Transverse colon (tissue), 4 donors: ENCODE measurements around the gene CRABP1. TPM values are rescaled to one million over a fixed set of nuclear protein-coding genes. Genes with fewer than 3 reads are reported as not detected.

Experiments used
- DNase-seq: peaks from one replicate; pipeline ENCODE4 v3.0.0-alpha.2; 2019
- H3K27ac ChIP-seq, 4 donors: fragments of 200-600 bp; sonication (generic); 2 replicates each; pipeline ENCODE4 v1.5.1; 2016 to 2018; ENCODE audit warnings: inconsistent platforms in 4 of 4
- H3K27me3 ChIP-seq: fragments of 200-600 bp; sonication (generic); 2 replicates; pipeline ENCODE4 v1.5.1; 2017; ENCODE audit warnings: inconsistent platforms
- H3K36me3 ChIP-seq, 4 donors: fragments of 200-600 bp; sonication (generic); 2 replicates each; pipeline ENCODE4 v1.5.1; 2017 to 2019; ENCODE audit warnings: inconsistent platforms in 4 of 4
- H3K4me1 ChIP-seq, 4 donors: fragments of 200-600 bp; sonication (generic); 2 replicates each; pipeline ENCODE4 v1.5.1; 2017 to 2020; ENCODE audit warnings: inconsistent platforms in 4 of 4
- H3K4me3 ChIP-seq, 4 donors: fragments of 200-600 bp; sonication (generic); 1 replicate in 1 of 4; 2 replicates in 3 of 4; pipeline versions ENCODE4 v1.5.1 to v1.6.1; 2017 to 2019; ENCODE audit warnings: inconsistent platforms in 4 of 4
- H3K9me3 ChIP-seq, 2 donors: fragments of 200-600 bp; sonication (generic); 2 replicates each; pipeline ENCODE4 v1.5.1; 2017 to 2019; ENCODE audit warnings: inconsistent platforms in 2 of 2
- EP300 ChIP-seq: sonication (generic); formaldehyde crosslinking; IDR thresholded peaks from one replicate; pipeline ENCODE4 v1.6.1; 2017; ENCODE audit warnings: antibody characterized with exemption, low read depth
- POLR2A ChIP-seq: fragments of 450-650 bp; IDR thresholded peaks from one replicate; pipeline ENCODE4 v1.6.1; 2016; ENCODE audit warnings: antibody characterized with exemption, mild to moderate bottlenecking, moderate library complexity
- POLR2AphosphoS5 ChIP-seq, 3 donors: sonication (generic); formaldehyde crosslinking; IDR thresholded peaks; one replicate each; pipeline ENCODE4 v1.6.1; 2016; ENCODE audit warnings: antibody characterized with exemption in 3 of 3
- WGBS, 2 donors: methylation state at CpG; one replicate each; pipeline ENCODE4 v1.1.5; 2018; ENCODE audit warnings: low coverage in 1 of 2; 5-methylcytosine and 5-hydroxymethylcytosine counted together
- in situ Hi-C, 4 donors: fragments of 200-750 bp; cut with MboI; loops; one replicate each; pipeline versions ENCODE4 v1.15.0 to v1.15.1; 2017; ENCODE audit warnings: low sequenced_read_pairs in 3 of 4, low pct_ligation_motif_present in 1 of 4, low pct_unique_long_range_greater_than_20kb in 1 of 4
- intact Hi-C: fragments of 100-400 bp; cut with DNase I; formaldehyde crosslinking; loops from one replicate; pipeline ENCODE4 v1.15.1; 2023; ENCODE audit warnings: low total_unique reads
- total RNA-seq, 4 donors: library from RNA; depleted of rRNA; stranded (reverse); fragments of >200 nt; gene quantifications; one replicate each; pipeline ENCODE4 v1.1.0, GENCODE V29; 2016
- TF ChIP-seq, protein P1 (sequence below), 5 experiments: fragments of 200-600 bp in 3 of 5; fragments of 450-650 bp in 2 of 5; sonication (generic) in 3 of 5; IDR thresholded peaks; 1 replicate in 2 of 5; 2 replicates in 3 of 5; pipeline ENCODE4 v1.5.1; 2016 to 2017; ENCODE audit warnings: antibody characterized with exemption in 5 of 5, inconsistent platforms in 3 of 5, mild to moderate bottlenecking in 2 of 5, moderate library complexity in 1 of 5

The CRABP1 gene
- total RNA-seq, 4 donors from 2014 or later = 1.9 to 2.7 TPM; not detected in 2

- intact Hi-C loops (no loop called here), in situ Hi-C loops (no loop called here)
- TF ChIP-seq POLR2AphosphoS5 (IDR thresholded peaks at IDR 0.05) = no peak
- TF ChIP-seq POLR2A = no peak
- TF ChIP-seq, protein P1, sequence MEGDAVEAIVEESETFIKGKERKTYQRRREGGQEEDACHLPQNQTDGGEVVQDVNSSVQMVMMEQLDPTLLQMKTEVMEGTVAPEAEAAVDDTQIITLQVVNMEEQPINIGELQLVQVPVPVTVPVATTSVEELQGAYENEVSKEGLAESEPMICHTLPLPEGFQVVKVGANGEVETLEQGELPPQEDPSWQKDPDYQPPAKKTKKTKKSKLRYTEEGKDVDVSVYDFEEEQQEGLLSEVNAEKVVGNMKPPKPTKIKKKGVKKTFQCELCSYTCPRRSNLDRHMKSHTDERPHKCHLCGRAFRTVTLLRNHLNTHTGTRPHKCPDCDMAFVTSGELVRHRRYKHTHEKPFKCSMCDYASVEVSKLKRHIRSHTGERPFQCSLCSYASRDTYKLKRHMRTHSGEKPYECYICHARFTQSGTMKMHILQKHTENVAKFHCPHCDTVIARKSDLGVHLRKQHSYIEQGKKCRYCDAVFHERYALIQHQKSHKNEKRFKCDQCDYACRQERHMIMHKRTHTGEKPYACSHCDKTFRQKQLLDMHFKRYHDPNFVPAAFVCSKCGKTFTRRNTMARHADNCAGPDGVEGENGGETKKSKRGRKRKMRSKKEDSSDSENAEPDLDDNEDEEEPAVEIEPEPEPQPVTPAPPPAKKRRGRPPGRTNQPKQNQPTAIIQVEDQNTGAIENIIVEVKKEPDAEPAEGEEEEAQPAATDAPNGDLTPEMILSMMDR (IDR thresholded peaks at IDR 0.05) = no peak
- TF ChIP-seq EP300 = no peak
- H3K27me3 ChIP-seq = no peaks in the 10 kb centered on the region
- H3K4me1 ChIP-seq = peaks cover 0 to 13% (median 11%) of the 10 kb centered on the region in 4 donors
- H3K9me3 ChIP-seq = no peaks in the 10 kb centered on the region
- peak overlapping the region in 2 of 4 donors; percentile 9 to 29 for H3K27ac ChIP-seq
- H3K36me3 ChIP-seq = no peaks in the 10 kb centered on the region
- DNase-seq = no peak
- no peak overlapping the region for H3K4me3 ChIP-seq
- 65 to 67% methylated on average over 5 of the region's 5 CpGs for WGBS, 2 donors
Measured at GRCh38 chr15:78366342-78366741, 26.2 kb downstream of the CRABP1 start.

GRCh38 chr15:78368651-78369050, 28.5 kb downstream of the CRABP1 start:
- Histone ChIP-seq H3K4me1 (peaks cover 0 to 28% (median 13%) of the 10 kb centered on the region in 4 donors), H3K36me3 (no peaks in the 10 kb centered on the region), H3K27me3 (no peaks in the 10 kb centered on the region), H3K4me3 (no peak overlapping the region), H3K27ac (no peak overlapping the region), H3K9me3 (no peaks in the 10 kb centered on the region)
- TF ChIP-seq POLR2AphosphoS5 (IDR thresholded peaks at IDR 0.05) (no peak), EP300 (no peak), POLR2A (no peak)
- TF ChIP-seq, protein P1 (IDR thresholded peaks at IDR 0.05) = no peak
- in situ Hi-C loops = no loop called here
- WGBS, 2 donors = 17 to 32% methylated on average over 4 to 5 of the region's 5 CpGs
- no peak for DNase-seq
- intact Hi-C loops = no loop called here

GRCh38 chr15:78369161-78369560, 29.0 kb downstream of the CRABP1 start:
- WGBS, 2 donors = 77 to 86% methylated on average over 1 to 3 of the region's 3 CpGs
- Histone ChIP-seq H3K27me3 (no peaks in the 10 kb centered on the region), H3K4me1 (peaks cover 1 to 33% (median 18%) of the 10 kb centered on the region in 4 donors), H3K27ac (no peak overlapping the region), H3K9me3 (no peaks in the 10 kb centered on the region), H3K36me3 (no peaks in the 10 kb centered on the region), H3K4me3 (no peak overlapping the region)
- in situ Hi-C loops (no loop called here), intact Hi-C loops (no loop called here)
- TF ChIP-seq POLR2AphosphoS5 (IDR thresholded peaks at IDR 0.05) (no peak), EP300 (no peak), POLR2A (no peak)
- TF ChIP-seq, protein P1 (IDR thresholded peaks at IDR 0.05) = no peak
- DNase-seq = no peak

GRCh38 chr15:78370013-78370412, 29.9 kb downstream of the CRABP1 start:
- TF ChIP-seq POLR2A (no peak), POLR2AphosphoS5 (IDR thresholded peaks at IDR 0.05) (no peak), EP300 (no peak)
- TF ChIP-seq, protein P1 (IDR thresholded peaks at IDR 0.05) = no peak
- Histone ChIP-seq H3K4me3 (no peak overlapping the region), H3K27me3 (no peaks in the 10 kb centered on the region), H3K9me3 (no peaks in the 10 kb centered on the region), H3K27ac (no peak overlapping the region), H3K4me1 (peaks cover 5 to 40% (median 20%) of the 10 kb centered on the region in 4 donors), H3K36me3 (no peaks in the 10 kb centered on the region)
- intact Hi-C loops (no loop called here), in situ Hi-C loops (no loop called here)
- 85 to 91% methylated on average over 4 to 6 of the region's 6 CpGs for WGBS, 2 donors
- DNase-seq = no peak
